GM11168 (cell line): ENCODE results near the gene CSH2.

Experiments used
- in situ Hi-C: fragments of 300-500 bp; cut with MboI; formaldehyde crosslinking; loops from one replicate; pipeline ENCODE4 v1.12.0; 2022; ENCODE audit warnings: low sequenced_read_pairs; ENCODE audit not compliant: unreplicated experiment

The CSH2 gene

DNA sequence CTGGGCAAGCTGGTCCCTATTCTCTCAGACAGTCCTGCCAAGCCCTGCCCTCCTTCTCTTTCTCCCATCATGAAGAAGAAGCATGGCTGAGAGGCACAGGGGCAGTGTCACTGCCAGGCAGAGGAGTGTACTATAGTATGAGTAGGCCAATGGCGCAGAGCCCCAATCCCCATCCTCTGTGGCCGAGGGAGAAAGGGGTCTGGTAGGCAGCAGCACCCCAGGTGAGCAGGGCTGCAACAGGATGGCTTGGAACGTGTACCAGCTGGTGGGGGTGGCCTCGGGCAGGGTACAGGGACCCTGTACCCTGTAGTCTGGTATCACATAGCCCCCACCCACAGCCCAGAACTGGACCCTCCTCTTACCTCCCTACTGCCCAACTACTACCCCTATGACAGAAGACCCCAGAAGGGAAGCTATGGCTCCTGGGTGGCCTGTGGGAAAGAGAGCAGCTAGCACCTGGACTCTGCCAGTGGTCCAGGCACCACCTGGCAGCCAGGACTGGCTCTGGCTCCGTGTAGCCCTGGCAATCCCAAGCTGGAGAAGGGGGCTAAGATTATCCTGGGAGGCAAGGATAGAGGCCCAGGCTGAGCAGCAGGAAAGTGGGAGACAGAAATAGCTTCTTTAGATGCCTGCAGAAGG is 35.4 kb downstream of the CSH2 start:
- in situ Hi-C loops = no loop called here

GRCh38 chr17:63837480-63837879 is 36.0 kb downstream of the CSH2 start:
- in situ Hi-C loops = no loop called here

DNA sequence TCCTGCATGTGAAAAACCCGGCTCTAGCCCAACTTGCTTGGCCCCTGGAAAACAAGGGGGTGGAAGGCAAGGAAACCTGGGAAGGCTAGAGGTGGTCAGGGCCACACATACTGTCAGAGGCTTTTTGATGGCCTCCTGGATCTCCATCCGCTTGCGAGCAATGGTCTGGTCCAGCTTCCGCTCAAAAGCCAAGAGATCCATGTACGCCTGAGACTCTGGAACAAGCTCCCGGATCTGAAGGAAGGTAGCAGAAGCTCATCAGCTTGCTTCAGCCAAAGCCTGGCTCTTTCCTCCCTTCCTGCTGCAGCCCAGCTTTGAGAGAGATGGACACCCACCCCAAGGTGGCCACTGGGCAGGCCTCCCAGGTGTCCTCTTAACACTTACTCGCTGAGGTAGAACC is 36.7 kb downstream of the CSH2 start:
- in situ Hi-C loops = no loop called here

DNA sequence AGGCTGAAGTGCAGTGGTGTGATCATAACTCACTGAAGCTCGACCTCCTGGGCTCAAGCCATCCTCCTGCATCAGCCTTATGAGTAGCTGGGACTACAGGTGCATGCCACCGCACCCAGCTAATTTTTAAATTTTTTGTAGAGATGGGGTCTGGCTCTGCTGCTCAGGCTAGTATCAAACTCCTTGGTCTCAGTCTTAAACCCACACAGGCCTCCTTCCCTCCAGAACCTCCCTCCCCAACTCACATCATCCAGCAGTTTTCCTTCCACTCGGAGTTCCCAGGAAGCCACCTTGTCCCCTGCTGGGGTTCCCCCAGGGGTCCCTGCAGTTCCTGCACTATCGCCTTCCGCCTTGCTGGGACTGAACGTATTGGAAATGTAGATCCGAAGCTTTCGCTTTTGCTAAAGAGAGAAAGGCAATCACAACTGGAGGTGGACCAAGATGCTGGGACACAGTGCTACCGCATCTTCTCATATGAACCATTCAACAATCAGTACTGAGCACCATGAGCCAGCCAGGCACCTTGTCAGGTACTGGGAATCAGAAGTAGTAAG is 38.2 kb downstream of the CSH2 start:
- in situ Hi-C loops = no loop called here

- in situ Hi-C loops = no loop called here
Observed at GRCh38 chr17:63834431-63835166, 38.9 kb downstream of the CSH2 start.

DNA sequence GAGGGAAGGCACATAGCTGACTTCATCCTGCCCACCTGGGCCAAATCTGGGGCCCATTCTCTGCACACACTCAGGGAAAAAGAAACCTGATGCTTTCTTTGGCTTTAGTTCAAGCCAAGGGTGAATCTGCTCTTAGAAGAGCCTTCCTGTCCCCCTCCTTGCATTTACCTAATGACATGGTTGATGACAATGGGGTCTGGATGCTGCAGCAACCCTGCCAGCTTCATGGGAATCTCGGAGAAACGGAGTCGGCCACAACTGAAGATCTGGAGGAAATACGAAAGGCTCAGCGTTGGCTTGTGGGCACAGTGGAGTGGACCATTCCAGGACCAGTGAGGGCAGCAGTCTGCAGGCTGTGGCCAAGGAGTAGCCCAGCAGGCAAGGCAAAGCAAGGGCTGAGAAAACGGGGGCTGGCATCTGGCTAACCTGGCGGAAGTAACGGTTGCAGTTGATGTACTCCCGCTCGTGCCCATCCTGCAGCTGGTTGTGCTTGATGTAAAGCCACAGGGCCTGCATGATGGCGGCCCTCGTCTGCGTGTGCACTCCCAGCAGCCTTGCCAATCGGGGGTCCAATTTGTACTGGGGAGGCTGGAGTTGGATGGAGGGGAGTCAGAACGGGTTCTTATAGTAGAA is 39.6 kb downstream of the CSH2 start:
- in situ Hi-C loops = no loop called here

- in situ Hi-C loops = no loop called here
Observed at GRCh38 chr17:63833026-63833740, 40.3 kb downstream of the CSH2 start.

DNA sequence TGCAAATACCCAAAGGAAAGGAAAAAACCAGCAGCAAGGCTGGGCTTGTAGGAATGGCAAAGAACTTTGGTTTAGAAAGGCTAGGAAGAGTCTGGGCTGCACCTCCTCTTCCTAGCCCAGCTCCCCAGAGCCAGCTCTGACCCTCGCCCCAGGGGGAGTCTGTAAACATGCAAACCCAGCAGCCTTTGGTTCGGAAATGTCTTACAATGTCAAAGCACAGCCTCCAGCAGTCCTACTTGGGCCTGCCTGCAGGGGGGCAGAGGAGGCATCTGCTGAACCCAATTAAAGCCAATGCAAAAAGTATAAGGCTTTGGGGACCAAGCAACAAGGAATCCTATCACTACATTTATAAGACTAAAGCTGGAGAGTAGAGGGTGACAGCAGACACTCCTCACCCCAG is 41.0 kb downstream of the CSH2 start:
- in situ Hi-C loops = no loop called here

- in situ Hi-C loops = no loop called here
Observed at GRCh38 chr17:63832014-63832413, 41.5 kb downstream of the CSH2 start.

DNA sequence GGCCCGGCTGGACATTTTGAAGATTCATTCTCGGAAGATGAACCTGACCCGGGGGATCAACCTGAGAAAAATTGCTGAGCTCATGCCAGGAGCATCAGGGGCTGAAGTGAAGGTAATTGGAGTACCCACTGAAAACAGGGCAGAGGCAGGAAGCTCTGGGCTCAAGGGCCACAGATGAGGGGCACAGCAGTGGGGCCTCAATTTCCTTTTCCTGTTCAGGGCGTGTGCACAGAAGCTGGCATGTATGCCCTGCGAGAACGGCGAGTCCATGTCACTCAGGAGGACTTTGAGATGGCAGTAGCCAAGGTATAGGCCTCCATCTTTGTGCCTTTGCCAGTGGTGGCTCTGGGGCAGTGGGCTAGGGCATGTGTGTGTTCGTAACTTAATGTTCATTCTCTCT is 42.0 kb downstream of the CSH2 start:
- in situ Hi-C loops = no loop called here

- in situ Hi-C loops = no loop called here
Observed at GRCh38 chr17:63830904-63831491, 42.5 kb downstream of the CSH2 start.

GRCh38 chr17:63830278-63830677 is 43.2 kb downstream of the CSH2 start:
- in situ Hi-C loops = no loop called here

DNA sequence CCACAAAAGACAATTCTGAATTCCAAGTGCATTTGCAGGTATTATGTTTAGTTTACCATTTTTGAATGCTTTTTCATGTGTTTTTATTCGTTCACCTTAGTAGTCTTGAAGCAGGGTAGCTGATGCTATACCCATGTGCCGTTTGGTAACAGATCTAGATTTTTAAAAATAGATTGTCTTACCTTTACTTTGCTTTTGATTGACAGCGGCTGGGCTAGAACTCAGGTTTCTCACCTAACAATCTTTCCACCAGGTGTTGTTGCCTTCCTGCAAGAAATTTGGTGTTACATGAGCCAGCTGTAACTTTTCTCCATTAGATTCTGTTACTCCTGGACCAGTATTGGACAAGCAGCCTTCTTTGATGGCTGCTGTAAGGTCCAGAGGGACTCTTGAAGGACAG is 44.5 kb downstream of the CSH2 start:
- in situ Hi-C loops = no loop called here

GRCh38 chr17:63827801-63828221 is 45.7 kb downstream of the CSH2 start:
- in situ Hi-C loops = no loop called here

DNA sequence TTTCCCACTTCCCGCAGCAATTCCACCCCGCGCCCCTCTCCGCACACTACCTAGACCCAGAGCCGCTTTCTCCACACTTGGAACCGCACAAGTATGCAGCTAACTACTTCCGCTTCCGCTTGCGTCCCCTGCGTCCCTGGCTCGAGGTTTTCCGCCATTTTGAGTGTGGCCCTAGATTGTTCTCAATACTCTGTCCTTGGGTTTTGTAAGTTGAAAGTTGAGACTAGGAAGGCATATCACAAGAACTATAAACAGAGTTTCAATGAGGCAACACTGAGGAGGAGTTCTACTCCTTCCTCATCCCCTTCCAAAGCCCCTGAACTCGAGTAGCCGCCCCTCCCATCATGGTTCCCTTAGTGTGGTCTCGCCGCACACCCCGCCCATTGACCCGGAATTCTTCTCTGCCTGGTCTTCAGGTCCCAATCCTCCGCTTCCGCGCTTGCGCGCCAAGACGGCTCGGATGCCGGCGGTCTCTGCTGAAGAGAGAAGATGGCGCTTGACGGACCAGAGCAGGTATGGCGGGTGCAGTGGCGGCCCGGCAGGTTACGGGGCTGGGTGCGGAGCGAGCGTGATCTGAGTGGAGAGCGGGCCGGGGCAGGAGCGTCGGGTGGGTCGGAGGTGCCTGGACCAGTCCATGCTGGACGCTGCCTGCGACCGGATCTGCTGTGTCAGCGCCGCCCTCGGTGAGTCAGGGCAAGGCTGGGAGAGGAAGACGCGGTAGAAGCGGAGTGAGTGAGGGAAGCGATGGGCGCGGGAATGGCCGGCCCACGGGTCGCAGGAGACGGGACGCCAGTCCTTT is 46.3 kb downstream of the CSH2 start, which contains the start of the genes FTSJ3 and PSMC5:
TSS of gene FTSJ3 (minus strand) at position 662 of the 799 bp plus-strand sequence. CDS start 761 bp downstream, outside the sequence.
TSS of gene PSMC5 (plus strand) at position 430 of the 799 bp plus-strand sequence. CDS start at position 490, 60 bp downstream.
- in situ Hi-C loops = no loop called here

DNA sequence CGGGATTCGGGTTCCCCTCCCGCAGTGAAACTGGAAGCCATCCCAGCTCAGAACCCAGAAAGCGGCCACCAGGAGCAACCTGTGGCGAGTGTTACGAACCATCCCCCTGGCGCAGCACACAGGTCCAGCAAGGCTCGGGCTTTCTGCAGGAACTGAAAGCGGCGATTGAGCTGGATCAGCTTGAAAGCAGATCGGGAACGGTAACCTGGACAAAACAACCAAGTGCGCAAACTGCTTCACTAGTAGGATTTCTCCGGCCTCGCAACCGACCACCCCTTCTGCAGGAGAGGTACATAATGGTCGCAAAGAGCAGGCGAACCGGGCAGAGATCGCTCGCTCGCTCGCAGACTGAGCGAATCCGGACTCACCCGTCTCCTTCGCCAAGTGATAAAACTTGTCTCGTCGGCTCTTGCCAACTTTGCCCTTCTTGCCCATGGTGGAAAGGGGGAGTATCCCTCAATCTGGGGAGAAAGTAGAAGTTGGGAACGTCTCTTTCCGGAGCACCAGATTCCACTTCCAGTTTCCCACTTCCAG is 46.9 kb downstream of the CSH2 start:
- in situ Hi-C loops = no loop called here

GRCh38 chr17:63824362-63824761 is 49.1 kb downstream of the CSH2 start:
- in situ Hi-C loops = no loop called here

GRCh38 chr17:63823659-63824331 is 49.7 kb downstream of the CSH2 start:
- in situ Hi-C loops = no loop called here
